ENCODE data around the gene ABCC2.

The ABCC2 gene

DNA sequence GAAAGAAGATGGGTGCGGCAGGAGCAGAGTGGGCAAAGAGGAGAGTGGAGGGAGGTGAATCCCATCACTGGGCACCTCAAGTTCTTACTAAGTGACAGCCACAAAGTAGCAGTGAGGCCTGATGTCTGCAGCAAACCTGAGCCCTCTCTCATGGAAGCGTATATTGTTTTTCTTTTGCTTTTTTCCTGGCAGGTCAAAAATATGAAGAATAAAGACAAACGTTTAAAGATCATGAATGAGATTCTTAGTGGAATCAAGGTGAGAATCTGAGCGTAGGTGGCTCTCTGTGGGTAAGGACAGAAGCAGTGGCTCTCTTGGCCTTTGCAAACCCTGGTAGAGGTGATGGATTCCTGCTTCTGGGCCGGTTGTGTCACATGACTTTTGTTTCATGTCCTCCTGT, 22.8 kb downstream of the ABCC2 start:
- in situ Hi-C loops (cut with MboI; ENCODE audit: low sequenced_read_pairs): no loop called here
- Histone ChIP-seq H3K27me3 (ENCODE audit: low read depth) (no peaks in the 10 kb centered on the region), H3K4me3 (no peak overlapping the region), H3K9me3 (no peaks in the 10 kb centered on the region), H3K4me1 (no peaks in the 10 kb centered on the region), H3K36me3 (replicated peaks) (no peaks in the 10 kb centered on the region)
- no peak for DNase-seq (ENCODE audit: low spot score in 2 of 2)

DNA sequence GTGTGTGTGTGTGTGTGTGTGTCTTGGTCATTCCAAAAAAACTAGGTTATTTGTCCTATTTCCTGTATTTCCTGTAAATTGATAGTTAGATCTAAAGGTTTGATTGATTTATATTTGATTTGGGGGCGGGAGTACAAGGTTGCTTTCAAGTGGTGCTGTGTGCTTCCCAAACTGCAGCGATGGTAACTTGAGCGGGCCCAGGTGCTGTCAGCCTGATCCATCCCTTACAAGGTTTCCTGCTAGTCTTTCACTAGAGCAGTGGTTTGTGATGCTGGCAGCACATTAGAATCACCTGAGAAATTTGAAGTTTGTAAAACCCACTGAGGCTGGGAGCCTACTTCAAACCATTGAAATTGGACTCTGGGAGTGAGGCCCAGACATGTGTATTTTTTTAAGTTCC, 23.7 kb downstream of the ABCC2 start:
- no peak for DNase-seq (ENCODE audit: low spot score in 2 of 2)
- Histone ChIP-seq H3K4me1 (no peaks in the 10 kb centered on the region), H3K4me3 (no peak overlapping the region), H3K9me3 (no peaks in the 10 kb centered on the region), H3K36me3 (replicated peaks) (no peaks in the 10 kb centered on the region), H3K27me3 (ENCODE audit: low read depth) (no peaks in the 10 kb centered on the region)
- in situ Hi-C loops (cut with MboI; ENCODE audit: low sequenced_read_pairs): no loop called here

GRCh38 chr10:99807786-99808185, 25.3 kb downstream of the ABCC2 start:
- Histone ChIP-seq H3K36me3 (replicated peaks) (no peaks in the 10 kb centered on the region), H3K9me3 (no peaks in the 10 kb centered on the region), H3K27me3 (ENCODE audit: low read depth) (no peaks in the 10 kb centered on the region), H3K4me3 (no peak overlapping the region), H3K4me1 (no peaks in the 10 kb centered on the region)
- no peak for DNase-seq (ENCODE audit: low spot score in 2 of 2)
- in situ Hi-C loops (cut with MboI; ENCODE audit: low sequenced_read_pairs): no loop called here

DNA sequence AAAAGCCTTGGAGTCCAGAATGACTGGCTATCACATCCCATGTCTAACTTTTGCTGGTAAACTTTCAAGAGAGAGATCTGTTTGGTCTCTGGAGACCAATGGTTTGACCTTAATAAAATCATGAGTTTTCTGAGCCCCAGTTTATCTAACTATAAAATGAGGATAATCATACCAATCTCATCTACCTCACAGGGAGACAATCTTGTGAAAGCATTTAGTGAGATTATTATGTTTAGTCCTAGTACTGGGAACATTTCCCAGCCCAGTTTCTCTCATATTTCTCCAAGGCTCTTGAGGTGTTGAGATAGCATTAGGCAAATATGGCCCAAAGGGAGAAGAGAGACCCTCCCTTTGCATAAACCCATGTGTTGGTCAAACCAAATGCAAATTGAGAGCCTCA, 25.8 kb downstream of the ABCC2 start:
- Histone ChIP-seq H3K4me3 (no peak overlapping the region), H3K4me1 (no peaks in the 10 kb centered on the region), H3K27me3 (ENCODE audit: low read depth) (no peaks in the 10 kb centered on the region), H3K9me3 (no peaks in the 10 kb centered on the region), H3K36me3 (replicated peaks) (no peaks in the 10 kb centered on the region)
- DNase-seq (ENCODE audit: low spot score in 2 of 2): no peak
- in situ Hi-C loops (cut with MboI; ENCODE audit: low sequenced_read_pairs): no loop called here

DNA sequence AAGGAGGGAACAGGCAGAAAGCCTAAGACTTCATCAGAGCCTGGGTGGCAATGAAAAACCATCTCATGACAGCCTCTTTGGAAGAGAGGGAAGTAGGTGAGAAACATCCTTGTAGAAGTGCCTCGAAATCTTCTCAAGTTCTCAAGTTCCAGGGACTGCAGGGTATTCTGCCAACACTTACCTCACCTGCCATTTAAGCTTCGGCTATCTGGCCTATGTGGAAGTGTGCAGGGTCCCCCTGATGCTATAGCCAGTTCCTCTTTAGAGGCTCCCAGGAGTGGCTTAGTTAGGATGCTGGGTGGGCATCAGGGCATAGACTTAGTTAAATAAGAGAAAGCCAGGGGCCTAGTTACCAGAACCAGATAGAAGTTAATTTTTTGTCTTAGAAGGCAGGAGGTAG, 27.0 kb downstream of the ABCC2 start:
- Histone ChIP-seq H3K27me3 (ENCODE audit: low read depth) (no peaks in the 10 kb centered on the region), H3K36me3 (replicated peaks) (no peaks in the 10 kb centered on the region), H3K4me1 (no peaks in the 10 kb centered on the region), H3K4me3 (no peak overlapping the region), H3K9me3 (no peaks in the 10 kb centered on the region)
- DNase-seq (ENCODE audit: low spot score in 2 of 2): no peak
- in situ Hi-C loops (cut with MboI; ENCODE audit: low sequenced_read_pairs): no loop called here

- no peak overlapping the region for H3K4me3 ChIP-seq
- no peaks in the 10 kb centered on the region for H3K4me1 ChIP-seq
- no peaks in the 10 kb centered on the region for H3K9me3 ChIP-seq
- no peaks in the 10 kb centered on the region for H3K36me3 ChIP-seq (replicated peaks)
- in situ Hi-C loops (cut with MboI; ENCODE audit: low sequenced_read_pairs): no loop called here
- no peak for DNase-seq (ENCODE audit: low spot score in 2 of 2)
- H3K27me3 ChIP-seq (ENCODE audit: low read depth): no peaks in the 10 kb centered on the region
Observed at GRCh38 chr10:99809931-99810615, 27.6 kb downstream of the ABCC2 start.

DNA sequence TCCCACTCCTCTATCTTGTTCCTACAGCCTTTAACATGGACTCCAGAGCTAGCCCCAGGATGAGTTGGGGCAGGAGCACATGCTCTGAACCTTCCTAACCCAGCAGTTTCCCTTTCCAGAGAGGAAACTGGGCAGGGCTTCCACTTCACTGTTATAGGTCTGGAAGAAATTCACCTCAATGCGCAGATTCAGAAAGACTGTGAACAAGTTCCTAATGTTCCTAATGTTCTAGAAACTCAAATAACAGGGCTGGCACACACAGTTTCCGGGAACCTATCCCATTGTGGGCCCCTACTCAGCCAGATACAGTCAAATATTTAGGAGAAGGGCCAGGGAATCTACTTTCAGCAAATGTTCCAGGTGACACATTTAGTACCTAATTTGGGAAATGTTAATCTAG, 29.7 kb downstream of the ABCC2 start:
- Histone ChIP-seq H3K4me1 (no peaks in the 10 kb centered on the region), H3K27me3 (ENCODE audit: low read depth) (no peaks in the 10 kb centered on the region), H3K9me3 (no peaks in the 10 kb centered on the region), H3K4me3 (no peak overlapping the region), H3K36me3 (replicated peaks) (no peaks in the 10 kb centered on the region)
- no peak for DNase-seq (ENCODE audit: low spot score in 2 of 2)
- in situ Hi-C loops (cut with MboI; ENCODE audit: low sequenced_read_pairs): no loop called here

DNA sequence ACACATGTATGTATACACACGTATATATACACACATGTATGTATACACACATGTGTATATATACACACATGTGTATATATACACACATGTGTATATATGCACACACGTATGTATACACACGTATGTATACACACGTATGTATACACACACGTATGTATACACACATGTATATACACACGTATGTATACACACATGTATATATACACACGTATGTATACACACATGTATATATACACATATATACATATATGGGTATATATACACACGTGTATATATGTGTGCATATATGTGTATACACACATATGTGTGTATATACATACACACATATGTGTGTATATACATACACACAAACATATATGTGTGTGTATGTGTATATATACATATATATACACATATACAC, 31.7 kb downstream of the ABCC2 start:
- Histone ChIP-seq H3K4me3 (no peak overlapping the region), H3K36me3 (replicated peaks) (no peaks in the 10 kb centered on the region), H3K27me3 (ENCODE audit: low read depth) (no peaks in the 10 kb centered on the region), H3K4me1 (no peaks in the 10 kb centered on the region), H3K9me3 (no peaks in the 10 kb centered on the region)
- in situ Hi-C loops (cut with MboI; ENCODE audit: low sequenced_read_pairs): no loop called here
- no peak for DNase-seq (ENCODE audit: low spot score in 2 of 2)

GRCh38 chr10:99815621-99816020, 33.2 kb downstream of the ABCC2 start:
- peaks cover 2% of the 10 kb centered on the region for H3K4me1 ChIP-seq
- no peak for DNase-seq (ENCODE audit: low spot score in 2 of 2)
- H3K36me3 ChIP-seq (replicated peaks): no peaks in the 10 kb centered on the region
- in situ Hi-C loops (cut with MboI; ENCODE audit: low sequenced_read_pairs): no loop called here
- no peaks in the 10 kb centered on the region for H3K9me3 ChIP-seq
- no peak overlapping the region for H3K4me3 ChIP-seq
- no peaks in the 10 kb centered on the region for H3K27me3 ChIP-seq (ENCODE audit: low read depth)

- Histone ChIP-seq H3K4me3 (no peak overlapping the region), H3K9me3 (no peaks in the 10 kb centered on the region), H3K36me3 (replicated peaks) (no peaks in the 10 kb centered on the region), H3K4me1 (no peaks in the 10 kb centered on the region), H3K27me3 (ENCODE audit: low read depth) (no peaks in the 10 kb centered on the region; the same call in 1 of the 2 replicates)
- DNase-seq (ENCODE audit: low spot score in 2 of 2): no peak
- in situ Hi-C loops (cut with MboI; ENCODE audit: low sequenced_read_pairs): no loop called here
Observed at GRCh38 chr10:99827936-99828335, 45.5 kb downstream of the ABCC2 start.

GRCh38 chr10:99828464-99828863, 46.0 kb downstream of the ABCC2 start:
- H3K4me3 ChIP-seq: no peak overlapping the region
- in situ Hi-C loops (cut with MboI; ENCODE audit: low sequenced_read_pairs): no loop called here
- no peaks in the 10 kb centered on the region for H3K36me3 ChIP-seq (replicated peaks)

DNA sequence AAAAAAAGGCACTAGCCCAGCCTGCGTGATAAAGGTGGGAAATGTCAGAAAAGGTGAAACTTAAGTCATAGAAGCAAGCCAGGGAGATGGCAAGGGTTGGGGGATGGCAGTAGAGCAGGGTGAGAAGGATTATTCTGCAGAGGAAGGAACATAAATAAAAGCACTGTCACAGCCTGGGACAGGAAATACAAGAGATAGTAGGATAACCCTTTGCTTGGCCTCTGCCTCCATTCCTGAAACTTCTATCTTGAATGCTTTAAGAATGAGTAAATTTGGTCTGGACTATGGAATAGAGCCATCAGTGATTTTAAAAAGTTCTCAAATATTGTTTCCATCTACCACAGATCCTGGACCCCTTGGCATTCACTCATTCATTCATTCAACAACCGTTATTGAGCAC, 50.0 kb downstream of the ABCC2 start:
- no peak for DNase-seq (ENCODE audit: low spot score in 2 of 2)
- Histone ChIP-seq H3K4me1 (no peaks in the 10 kb centered on the region), H3K4me3 (no peak overlapping the region), H3K9me3 (no peaks in the 10 kb centered on the region; the same call in 1 of the 2 replicates), H3K27me3 (ENCODE audit: low read depth) (no peaks in the 10 kb centered on the region; the same call in 1 of the 2 replicates), H3K36me3 (replicated peaks) (no peaks in the 10 kb centered on the region)
- in situ Hi-C loops (cut with MboI; ENCODE audit: low sequenced_read_pairs): no loop called here

More at GRCh38 chr10:99828464-99828863, 46.0 kb downstream of the ABCC2 start:
- H3K4me1 ChIP-seq: no peaks in the 10 kb centered on the region
- H3K9me3 ChIP-seq: no peaks in the 10 kb centered on the region; the same call in 1 of the 2 replicates
- DNase-seq (ENCODE audit: low spot score in 2 of 2): no peak
- H3K27me3 ChIP-seq (ENCODE audit: low read depth): no peaks in the 10 kb centered on the region; the same call in 1 of the 2 replicates

GRCh38 chr10:99834410-99834809, 52.0 kb downstream of the ABCC2 start:
- H3K36me3 ChIP-seq (replicated peaks): no peaks in the 10 kb centered on the region

DNA sequence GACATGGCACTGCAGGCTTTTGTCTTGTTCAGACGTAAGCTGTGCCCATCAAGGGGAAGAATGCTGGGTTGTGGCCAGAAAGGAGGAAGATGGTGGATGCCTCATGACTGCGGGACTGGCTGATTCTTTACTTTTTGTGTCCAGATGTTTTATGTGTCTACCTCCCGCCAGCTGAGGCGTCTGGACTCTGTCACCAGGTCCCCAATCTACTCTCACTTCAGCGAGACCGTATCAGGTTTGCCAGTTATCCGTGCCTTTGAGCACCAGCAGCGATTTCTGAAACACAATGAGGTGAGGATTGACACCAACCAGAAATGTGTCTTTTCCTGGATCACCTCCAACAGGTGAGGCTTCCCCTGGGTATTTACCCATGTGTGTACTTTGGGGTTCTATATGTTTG, 53.5 kb downstream of the ABCC2 start:
- Histone ChIP-seq H3K9me3 (no peaks in the 10 kb centered on the region; the same call in 1 of the 2 replicates), H3K36me3 (replicated peaks) (no peaks in the 10 kb centered on the region), H3K4me3 (no peak overlapping the region), H3K27me3 (ENCODE audit: low read depth) (no peaks in the 10 kb centered on the region; the same call in 1 of the 2 replicates), H3K4me1 (no peaks in the 10 kb centered on the region)
- in situ Hi-C loops (cut with MboI; ENCODE audit: low sequenced_read_pairs): no loop called here
- no peak for DNase-seq (ENCODE audit: low spot score in 2 of 2)

More at GRCh38 chr10:99834410-99834809, 52.0 kb downstream of the ABCC2 start:
- no peaks in the 10 kb centered on the region; the same call in 1 of the 2 replicates for H3K9me3 ChIP-seq
- H3K4me3 ChIP-seq: no peak overlapping the region
- no peaks in the 10 kb centered on the region for H3K4me1 ChIP-seq
- in situ Hi-C loops (cut with MboI; ENCODE audit: low sequenced_read_pairs): no loop called here
- H3K27me3 ChIP-seq (ENCODE audit: low read depth): no peaks in the 10 kb centered on the region; the same call in 1 of the 2 replicates
- no peak for DNase-seq (ENCODE audit: low spot score in 2 of 2)

DNA sequence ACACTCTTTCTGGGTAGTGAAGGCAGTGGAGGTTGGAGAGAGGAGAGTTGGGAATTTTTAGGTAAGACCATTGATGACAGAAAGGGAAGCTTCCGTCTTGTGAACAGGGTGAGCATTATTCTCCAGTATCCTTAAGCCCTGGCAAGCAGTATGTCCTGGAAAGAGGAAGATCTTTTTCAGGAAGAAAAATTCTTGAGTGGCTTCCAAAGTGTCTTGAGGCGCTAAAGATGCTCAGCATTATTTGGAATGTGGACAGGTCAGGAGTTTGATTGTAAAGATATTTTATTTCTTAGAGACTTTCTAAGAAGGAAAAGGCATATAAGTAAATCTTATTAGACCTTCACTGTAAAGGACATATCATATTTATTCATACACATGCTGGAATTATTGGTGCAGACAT, 54.3 kb downstream of the ABCC2 start:
- Histone ChIP-seq H3K4me1 (no peaks in the 10 kb centered on the region), H3K4me3 (no peak overlapping the region), H3K9me3 (no peaks in the 10 kb centered on the region; the same call in 1 of the 2 replicates), H3K36me3 (replicated peaks) (no peaks in the 10 kb centered on the region), H3K27me3 (ENCODE audit: low read depth) (no peaks in the 10 kb centered on the region; the same call in 1 of the 2 replicates)
- in situ Hi-C loops (cut with MboI; ENCODE audit: low sequenced_read_pairs): no loop called here
- no peak for DNase-seq (ENCODE audit: low spot score in 2 of 2)

All from HAP-1 (cell line).